OCI-LY7 (cell line): ENCODE results near the gene TNPO2. TPM values are rescaled to one million over a fixed set of nuclear protein-coding genes. Genes with fewer than 3 reads are reported as not detected.

Experiments
- BruUV-seq: library from RNA; stranded (reverse); fragments of 400-500 nt; replicated peaks from 2 replicates; lab custom pipeline; 2021; lab: Mats Ljungman, UMichigan
- CTCF ChIA-PET: fragments of 300-600 bp; sonication (Branson Sonifier 250); formaldehyde crosslinking; loops from one replicate; lab custom pipeline; 2022; ENCODE audit warnings: antibody characterized with exemption; ENCODE audit not compliant: unreplicated experiment; lab: Charles Lee
- POLR2A ChIA-PET: fragments of 300-600 bp; sonication (Branson Sonifier 250); formaldehyde crosslinking; loops from one replicate; lab custom pipeline; 2022; ENCODE audit warnings: antibody characterized with exemption; lab: Charles Lee
- DNase-seq: peaks from one replicate; pipeline ENCODE4 v3.0.0-alpha.2; 2015; ENCODE audit warnings: low spot score
- H2AFZ ChIP-seq: fragments of 200-600 bp; sonication (generic), shearing (Covaris generic); 2 replicates; pipeline ENCODE4 v1.6.1; 2014; ENCODE audit warnings: mild to moderate bottlenecking, antibody characterized with exemption, low read length, moderate library complexity
- H3K27ac ChIP-seq: fragments of 200-600 bp; sonication (generic); 2 replicates; pipeline ENCODE4 v1.5.1; 2014; ENCODE audit warnings: mixed run types, low read depth, mild to moderate bottlenecking, moderate library complexity, low read length, inconsistent platforms; ENCODE audit not compliant: poor library complexity, severe bottlenecking
- H3K36me3 ChIP-seq: fragments of 200-600 bp; sonication (generic); 2 replicates; pipeline ENCODE4 v1.6.1; 2014; ENCODE audit warnings: mild to moderate bottlenecking, antibody characterized with exemption, low read length, moderate library complexity, mixed read lengths; ENCODE audit not compliant: insufficient read depth
- H3K4me1 ChIP-seq: fragments of 200-600 bp; sonication (generic); 2 replicates; pipeline ENCODE4 v1.5.1; 2014; ENCODE audit warnings: mild to moderate bottlenecking, low read length; ENCODE audit not compliant: insufficient read depth, poor library complexity, severe bottlenecking
- H3K4me2 ChIP-seq: fragments of 200-600 bp; sonication (generic); 2 replicates; pipeline ENCODE4 v1.6.1; 2014; ENCODE audit warnings: mild to moderate bottlenecking, low read length
- H3K4me3 ChIP-seq: fragments of 200-600 bp; sonication (generic); 2 replicates; pipeline ENCODE4 v1.5.1; 2014; ENCODE audit warnings: mild to moderate bottlenecking, low read depth, low read length; ENCODE audit not compliant: poor library complexity, severe bottlenecking
- H3K79me2 ChIP-seq: fragments of 200-600 bp; sonication (generic); 2 replicates; pipeline ENCODE4 v1.6.1; 2016; ENCODE audit warnings: low read depth, mild to moderate bottlenecking, low read length, moderate library complexity, mixed read lengths; ENCODE audit not compliant: insufficient read depth
- H3K9me2 ChIP-seq: fragments of 200-600 bp; sonication (generic); 2 replicates; pipeline ENCODE4 v1.6.1; 2016; ENCODE audit warnings: mild to moderate bottlenecking, low read length, mixed read lengths; ENCODE audit not compliant: insufficient read depth
- H3K9me3 ChIP-seq: fragments of 200-600 bp; sonication (generic); 2 replicates; pipeline ENCODE4 v1.6.1; 2014; ENCODE audit warnings: mild to moderate bottlenecking, mixed run types, low read length, mixed read lengths
- H4K20me1 ChIP-seq: fragments of 200-600 bp; sonication (generic); 2 replicates; pipeline ENCODE4 v1.6.1; 2014; ENCODE audit warnings: mild to moderate bottlenecking, antibody characterized with exemption, low read length, moderate library complexity, mixed read lengths; ENCODE audit not compliant: insufficient read depth
- EZH2phosphoT487 ChIP-seq: fragments of 200-600 bp; sonication (generic); IDR thresholded peaks from 2 replicates; pipeline ENCODE4 v1.6.1; 2018; ENCODE audit warnings: low read depth, borderline replicate concordance, mild to moderate bottlenecking, mixed run types, antibody characterized with exemption, low read length, moderate library complexity, mixed read lengths
- intact Hi-C: fragments of 100-400 bp; cut with micrococcal nuclease; formaldehyde crosslinking; loops from one replicate; pipeline ENCODE4 v1.10.0; 2022; ENCODE audit not compliant: unreplicated experiment
- total RNA-seq, 2 experiments: library from RNA; depleted of rRNA in 1 of 2; stranded (reverse); fragments of >200 nt in 1 of 2; shearing (Covaris generic) in 1 of 2; gene quantifications; 2 replicates each; pipeline ENCODE4 v1.2.3, GENCODE V29; 2014 to 2022
- TF ChIP-seq, protein P1 (sequence below): fragments of 200-600 bp; sonication (generic); conservative IDR thresholded peaks from 2 replicates; pipeline ENCODE4 v1.5.1; 2014; ENCODE audit warnings: mild to moderate bottlenecking, antibody characterized with exemption, low read length, moderate library complexity, mixed read lengths

Gene TNPO2
- total RNA-seq, 2 experiments from 2014 or later: 47.3 to 120 TPM

DNA sequence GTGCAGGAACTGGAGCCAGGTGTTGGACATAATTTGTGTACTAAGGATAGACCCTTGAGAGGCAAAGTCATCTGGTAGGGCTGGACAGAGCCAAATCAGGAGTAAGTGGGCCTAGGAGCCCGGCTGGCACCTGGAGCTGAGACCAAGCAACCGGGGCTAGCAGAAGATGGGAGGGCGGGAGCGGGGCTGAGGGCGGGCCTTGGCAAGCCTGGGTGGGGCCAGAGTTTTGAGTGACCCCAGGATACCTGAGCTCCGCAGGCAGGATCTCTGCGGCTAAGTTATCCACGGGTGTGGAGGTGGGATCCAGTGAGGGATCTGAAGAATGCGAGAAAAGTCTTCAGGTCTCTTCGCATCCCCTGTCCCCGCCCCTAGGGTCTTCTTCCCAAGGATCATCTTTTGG, 43.4 kb upstream of the TNPO2 start:
- H3K9me3 ChIP-seq: no peaks in the 10 kb centered on the region
- H3K4me1 ChIP-seq: no peaks in the 10 kb centered on the region
- no peaks in the 10 kb centered on the region for H4K20me1 ChIP-seq
- H3K9me2 ChIP-seq: no peaks in the 10 kb centered on the region
- intact Hi-C loops: loop anchor here (2.0 kb wide), 1 partner anchor 80 kb away; no protein-coding TSS in a partner anchor
- H2AFZ ChIP-seq: no peak overlapping the region
- no peak overlapping the region for H3K4me3 ChIP-seq
- no peak overlapping the region for H3K4me2 ChIP-seq
- BruUV-seq: no TSS peak
- TF ChIP-seq, protein P1, sequence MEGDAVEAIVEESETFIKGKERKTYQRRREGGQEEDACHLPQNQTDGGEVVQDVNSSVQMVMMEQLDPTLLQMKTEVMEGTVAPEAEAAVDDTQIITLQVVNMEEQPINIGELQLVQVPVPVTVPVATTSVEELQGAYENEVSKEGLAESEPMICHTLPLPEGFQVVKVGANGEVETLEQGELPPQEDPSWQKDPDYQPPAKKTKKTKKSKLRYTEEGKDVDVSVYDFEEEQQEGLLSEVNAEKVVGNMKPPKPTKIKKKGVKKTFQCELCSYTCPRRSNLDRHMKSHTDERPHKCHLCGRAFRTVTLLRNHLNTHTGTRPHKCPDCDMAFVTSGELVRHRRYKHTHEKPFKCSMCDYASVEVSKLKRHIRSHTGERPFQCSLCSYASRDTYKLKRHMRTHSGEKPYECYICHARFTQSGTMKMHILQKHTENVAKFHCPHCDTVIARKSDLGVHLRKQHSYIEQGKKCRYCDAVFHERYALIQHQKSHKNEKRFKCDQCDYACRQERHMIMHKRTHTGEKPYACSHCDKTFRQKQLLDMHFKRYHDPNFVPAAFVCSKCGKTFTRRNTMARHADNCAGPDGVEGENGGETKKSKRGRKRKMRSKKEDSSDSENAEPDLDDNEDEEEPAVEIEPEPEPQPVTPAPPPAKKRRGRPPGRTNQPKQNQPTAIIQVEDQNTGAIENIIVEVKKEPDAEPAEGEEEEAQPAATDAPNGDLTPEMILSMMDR: no peak
- no peak for TF ChIP-seq EZH2phosphoT487
- CTCF ChIA-PET: interaction anchor here (0.9 to 1.1 kb wide), 2 partner anchors 29 to 36 kb away, joined by 4 to 7 read pairs; no protein-coding TSS in a partner anchor
- H3K27ac ChIP-seq: no peak overlapping the region
- DNase-seq: no peak
- H3K36me3 ChIP-seq: no peaks in the 10 kb centered on the region
- POLR2A ChIA-PET: no interaction called here
- H3K79me2 ChIP-seq: no peaks in the 10 kb centered on the region

DNA sequence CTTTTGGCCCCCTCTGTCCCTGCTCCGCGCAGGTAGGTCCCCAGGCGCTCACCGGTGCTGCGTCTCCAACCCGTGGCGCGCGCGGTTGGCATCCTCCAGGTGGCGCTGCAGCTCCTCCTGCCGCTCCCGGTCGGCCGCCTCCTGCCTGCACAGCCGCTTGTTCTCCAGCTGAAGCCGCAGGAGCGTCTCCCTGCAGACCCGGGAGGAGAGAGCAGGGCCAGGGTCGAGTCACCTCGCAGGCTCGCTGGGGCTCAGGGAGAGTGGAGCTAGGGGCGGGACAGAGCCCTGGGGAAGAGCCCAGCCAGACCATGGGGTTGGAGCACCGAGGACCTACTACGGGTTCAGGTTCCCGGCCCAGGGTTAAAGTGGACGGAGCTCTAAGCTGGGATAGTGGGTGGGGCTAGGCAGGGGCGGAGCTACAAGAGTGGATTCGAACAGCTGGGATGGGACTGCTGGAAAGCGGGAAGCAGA, 42.4 kb upstream of the TNPO2 start:
- Histone ChIP-seq H4K20me1 (no peaks in the 10 kb centered on the region), H3K4me3 (peak overlapping the region; percentile 17), H3K4me1 (no peaks in the 10 kb centered on the region), H2AFZ (no peak overlapping the region), H3K4me2 (peak overlapping the region; percentile 56), H3K79me2 (no peaks in the 10 kb centered on the region), H3K27ac (no peak overlapping the region), H3K9me3 (no peaks in the 10 kb centered on the region), H3K36me3 (no peaks in the 10 kb centered on the region), H3K9me2 (no peaks in the 10 kb centered on the region)
- CTCF ChIA-PET: interaction anchor here (0.5 to 1.1 kb wide), 5 partner anchors 26 to 927 kb away, joined by 3 to 7 read pairs (median 3); no protein-coding TSS in a partner anchor
- peak; percentile 77 for DNase-seq
- BruUV-seq: no TSS peak
- TF ChIP-seq, protein P1: peak; percentile 87
- no peak for TF ChIP-seq EZH2phosphoT487
- intact Hi-C loops: loop anchor here (2.0 kb wide), 1 partner anchor 81 kb away; no protein-coding TSS in a partner anchor
- POLR2A ChIA-PET: interaction anchor here (0.8 kb wide), 1 partner anchor 27 kb away, joined by 3 read pairs; no protein-coding TSS in a partner anchor

DNA sequence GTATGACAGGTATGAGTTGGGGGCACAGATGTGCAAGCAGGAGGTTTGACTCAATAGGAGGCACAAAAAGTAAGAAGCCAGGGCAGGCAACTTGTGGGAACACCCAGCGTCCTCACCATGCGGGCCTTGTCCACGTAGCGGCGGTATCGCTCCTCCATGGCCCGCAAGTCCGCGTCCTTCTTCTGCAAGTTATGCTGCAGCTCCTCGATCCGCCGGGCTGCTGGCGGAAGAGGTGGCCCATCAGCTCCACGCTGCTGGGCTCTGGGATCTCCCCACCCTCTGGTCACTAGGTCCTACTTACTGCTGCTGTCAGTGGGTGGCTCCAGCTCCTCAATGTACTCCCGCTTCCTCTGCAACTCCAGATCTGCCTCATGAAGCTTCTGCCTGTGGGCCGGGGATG, 41.0 kb upstream of the TNPO2 start:
- ChIA-PET POLR2A (no interaction called here), CTCF (no interaction called here)
- Histone ChIP-seq H4K20me1 (no peaks in the 10 kb centered on the region), H3K4me3 (no peak overlapping the region), H3K36me3 (no peaks in the 10 kb centered on the region), H3K4me1 (no peaks in the 10 kb centered on the region), H3K79me2 (no peaks in the 10 kb centered on the region), H3K9me3 (no peaks in the 10 kb centered on the region), H3K27ac (no peak overlapping the region), H2AFZ (no peak overlapping the region), H3K9me2 (no peaks in the 10 kb centered on the region), H3K4me2 (no peak overlapping the region)
- no TSS peak for BruUV-seq
- no peak for TF ChIP-seq EZH2phosphoT487
- TF ChIP-seq, protein P1: no peak
- no peak for DNase-seq
- intact Hi-C loops: no loop called here
